CD4-positive, alpha-beta T cell (primary cell): ENCODE results near the gene C16orf46. TPM values are rescaled to one million over a fixed set of nuclear protein-coding genes. Genes with fewer than 3 reads are reported as not detected.

Experiments
- ATAC-seq: fragments of 200-7000 bp; cut with Tn5 transposase; one replicate; pipeline ENCODE4 v1.10.0; 2022; ENCODE audit warnings: mild to moderate bottlenecking; ENCODE audit not compliant: poor library complexity
- CTCF ChIA-PET: fragments of 350-600 bp; sonication (Branson Sonifier 250); formaldehyde crosslinking; loops from one replicate; lab custom pipeline; 2021; ENCODE audit warnings: antibody characterized with exemption, inconsistent platforms; lab: Charles Lee
- POLR2A ChIA-PET: fragments of 350-600 bp; sonication (Branson Sonifier 250); formaldehyde crosslinking; loops from one replicate; lab custom pipeline; 2021; ENCODE audit warnings: antibody characterized with exemption, inconsistent platforms; lab: Charles Lee
- DNase-seq, 14 experiments: peaks; one replicate each; pipeline ENCODE4 v3.0.0-alpha.2; 2013 to 2020; ENCODE audit warnings: mixed read lengths in 2 of 14
- H3K27ac ChIP-seq, 2 donors: one replicate each; pipeline versions ENCODE4 v1.5.1 to v1.7.0; 2013; ENCODE audit warnings: low read length in 2 of 2, low read depth in 1 of 2, mild to moderate bottlenecking in 1 of 2
- H3K27me3 ChIP-seq, 2 experiments: 1 replicate in 1 of 2; 2 replicates in 1 of 2; pipeline versions ENCODE4 v1.6.1 to v1.7.0; 2013; ENCODE audit warnings: low read length in 2 of 2, control low read depth in 1 of 2, mild to moderate bottlenecking in 1 of 2, moderate library complexity in 1 of 2; ENCODE audit not compliant: insufficient read depth in 2 of 2, control insufficient read depth in 1 of 2
- H3K36me3 ChIP-seq: one replicate; pipeline ENCODE4 v1.6.1; 2013; ENCODE audit warnings: low read length, control low read depth; ENCODE audit not compliant: insufficient read depth
- H3K4me1 ChIP-seq: one replicate; pipeline ENCODE4 v1.6.1; 2013; ENCODE audit warnings: low read length, control low read depth; ENCODE audit not compliant: insufficient read depth
- H3K4me3 ChIP-seq: one replicate; pipeline ENCODE4 v1.5.1; 2013; ENCODE audit warnings: mild to moderate bottlenecking, low read length, moderate library complexity
- H3K9me3 ChIP-seq, 2 experiments: 1 replicate in 1 of 2; 2 replicates in 1 of 2; pipeline versions ENCODE4 v1.6.1 to v1.7.0; 2013; ENCODE audit warnings: low read length in 2 of 2, mild to moderate bottlenecking in 2 of 2, control low read depth in 1 of 2, moderate library complexity in 1 of 2; ENCODE audit not compliant: control insufficient read depth in 1 of 2, insufficient read depth in 1 of 2
- H3K27ac Mint-ChIP-seq: one replicate; pipeline ENCODE4 v1.8.0; 2020; ENCODE audit warnings: mixed read lengths
- H3K27me3 Mint-ChIP-seq: one replicate; pipeline ENCODE4 v1.8.0; 2021; ENCODE audit warnings: mixed read lengths
- H3K36me3 Mint-ChIP-seq: one replicate; pipeline ENCODE4 v1.8.0; 2021; ENCODE audit warnings: low read depth, mixed read lengths
- H3K4me1 Mint-ChIP-seq: one replicate; pipeline ENCODE4 v1.8.0; 2021; ENCODE audit warnings: low read depth, mixed read lengths
- H3K4me3 Mint-ChIP-seq: one replicate; pipeline ENCODE4 v1.8.0; 2020; ENCODE audit warnings: mild to moderate bottlenecking, mixed read lengths
- H3K9me3 Mint-ChIP-seq: one replicate; pipeline ENCODE4 v1.8.0; 2020; ENCODE audit warnings: mixed read lengths
- CTCF ChIP-seq: fragments of 200-600 bp; IDR thresholded peaks from one replicate; pipeline ENCODE4 v1.8.0; 2022; ENCODE audit warnings: antibody characterized with exemption, mild to moderate bottlenecking
- intact Hi-C, 2 experiments: fragments of 100-400 bp; cut with DNase I in 1 of 2; cut with micrococcal nuclease in 1 of 2; formaldehyde crosslinking; loops; one replicate each; pipeline versions ENCODE4 v1.15.1 to v1.9.0; 2023 to 2025; cut with DNase I, micrococcal nuclease
- total RNA-seq, 174 experiments: library from RNA in 2 of 174; stranded (reverse) in 2 of 174; gene quantifications; one replicate each; pipeline ENCODE4 v1.2.3 and lab custom pipeline; 2021 to 2026

C16orf46 gene
- total RNA-seq, 2 experiments from 2014 or later = 0.55 TPM; not detected in 1

DNA sequence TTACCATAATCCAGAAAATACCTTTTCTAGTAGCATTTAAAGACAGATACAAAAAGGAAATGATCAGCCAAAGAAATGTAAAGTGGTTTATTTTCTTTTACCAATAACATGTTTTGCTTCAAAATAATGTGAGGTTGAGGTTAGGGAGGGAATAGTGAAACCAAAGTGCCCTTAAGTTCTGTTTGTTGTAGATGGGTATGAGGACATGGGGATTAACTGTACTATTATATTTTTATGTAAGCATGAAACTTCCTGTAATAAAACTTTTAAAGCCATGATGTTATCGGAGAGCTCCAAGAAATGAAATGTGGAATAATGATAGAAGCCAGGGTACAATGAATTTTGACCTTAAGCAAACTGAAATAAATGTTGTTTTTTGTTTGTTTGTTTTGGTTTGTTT is 9.9 kb downstream of the C16orf46 start:
- H3K27ac Mint-ChIP-seq = no peak overlapping the region
- Histone ChIP-seq H3K27ac (no peak overlapping the region), H3K9me3 (no peaks in the 10 kb centered on the region), H3K36me3 (no peaks in the 10 kb centered on the region), H3K4me1 (no peaks in the 10 kb centered on the region), H3K27me3 (no peaks in the 10 kb centered on the region), H3K4me3 (no peak overlapping the region)
- no peaks in the 10 kb centered on the region for H3K27me3 Mint-ChIP-seq
- intact Hi-C loops = no loop called here
- TF ChIP-seq CTCF = no peak
- H3K4me3 Mint-ChIP-seq = no peak overlapping the region
- DNase-seq (no peak), ATAC-seq (no peak)
- no peaks in the 10 kb centered on the region for H3K4me1 Mint-ChIP-seq
- H3K36me3 Mint-ChIP-seq = no peaks in the 10 kb centered on the region
- no peaks in the 10 kb centered on the region for H3K9me3 Mint-ChIP-seq
- ChIA-PET CTCF (interaction anchor here (1.2 kb wide), 1 partner anchor 31 kb away, joined by 3 read pairs; the partner anchor contains the start of gene ATMIN), POLR2A (no interaction called here)

GRCh38 chr16:81066681-81067080 is 10.4 kb downstream of the C16orf46 start:
- H3K4me1 Mint-ChIP-seq = no peaks in the 10 kb centered on the region
- Histone ChIP-seq H3K27me3 (no peaks in the 10 kb centered on the region), H3K27ac (no peak overlapping the region), H3K4me3 (no peak overlapping the region), H3K9me3 (no peaks in the 10 kb centered on the region), H3K4me1 (no peaks in the 10 kb centered on the region), H3K36me3 (no peaks in the 10 kb centered on the region)
- H3K27me3 Mint-ChIP-seq = no peaks in the 10 kb centered on the region
- H3K9me3 Mint-ChIP-seq = no peaks in the 10 kb centered on the region
- no peak overlapping the region for H3K4me3 Mint-ChIP-seq
- ChIA-PET CTCF (interaction anchor here (1.2 kb wide), 1 partner anchor 31 kb away, joined by 3 read pairs; the partner anchor contains the start of gene ATMIN), POLR2A (no interaction called here)
- DNase-seq (peak in 1 of 14 experiments; percentile 8), ATAC-seq (no peak)
- no peaks in the 10 kb centered on the region for H3K36me3 Mint-ChIP-seq
- intact Hi-C loops = no loop called here
- no peak overlapping the region for H3K27ac Mint-ChIP-seq
- TF ChIP-seq CTCF = no peak

DNA sequence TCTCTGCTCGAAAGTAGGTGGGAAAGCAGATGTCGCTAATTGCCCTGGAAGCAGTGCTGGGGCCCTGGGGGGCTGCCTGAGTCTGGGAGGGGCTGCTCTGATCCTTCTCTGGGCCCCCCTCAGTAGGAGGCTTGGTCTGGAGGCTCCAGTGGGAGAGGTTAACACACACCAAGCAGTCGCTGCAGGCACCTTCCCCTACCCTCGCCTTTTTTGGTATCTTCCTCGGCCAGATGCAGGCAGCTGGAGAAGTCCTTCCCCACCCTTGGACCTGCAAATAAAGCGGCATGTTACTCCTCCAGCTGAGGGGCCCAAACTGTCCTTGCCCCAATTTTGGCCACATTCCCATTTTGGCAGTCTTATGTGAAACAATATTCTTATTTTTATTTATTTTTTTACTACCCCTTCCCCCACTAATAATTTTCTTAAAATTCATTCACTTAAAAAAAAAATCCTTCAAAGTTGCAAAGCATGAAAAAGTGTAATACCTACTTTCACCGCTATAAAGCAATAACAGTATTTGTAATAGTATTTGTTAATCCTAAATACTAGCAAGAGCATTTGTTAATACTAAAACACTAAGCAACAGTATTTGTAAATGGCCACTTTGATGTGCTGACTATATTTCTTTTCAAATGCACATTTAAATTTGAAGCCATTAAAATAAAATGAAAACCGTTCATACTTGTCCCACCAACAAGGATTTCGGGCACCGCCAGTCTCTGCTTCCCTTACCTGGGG is 15.0 kb downstream of the C16orf46 start:
- Histone ChIP-seq H3K4me3 (no peak overlapping the region), H3K27ac (no peak overlapping the region), H3K27me3 (no peaks in the 10 kb centered on the region), H3K36me3 (no peaks in the 10 kb centered on the region), H3K9me3 (no peaks in the 10 kb centered on the region), H3K4me1 (no peaks in the 10 kb centered on the region)
- H3K4me3 Mint-ChIP-seq = no peak overlapping the region
- no peaks in the 10 kb centered on the region for H3K9me3 Mint-ChIP-seq
- CTCF ChIA-PET = no interaction called here
- DNase-seq (no peak), ATAC-seq (no peak)
- TF ChIP-seq CTCF = no peak
- H3K27me3 Mint-ChIP-seq = no peaks in the 10 kb centered on the region
- POLR2A ChIA-PET = no interaction called here
- H3K36me3 Mint-ChIP-seq = no peaks in the 10 kb centered on the region
- intact Hi-C loops = no loop called here
- H3K27ac Mint-ChIP-seq = no peak overlapping the region
- no peaks in the 10 kb centered on the region for H3K4me1 Mint-ChIP-seq
